Measurements from ENCODE around the gene HRC.
A peak's percentile ranks its signal among the peaks of the same experiment; 100 is the strongest.
"Not testable (repeated sequence)": the region's sequence is repeated elsewhere in the genome, so short reads cannot be mapped to it uniquely, and the experiment has no call there.

HRC gene

DNA sequence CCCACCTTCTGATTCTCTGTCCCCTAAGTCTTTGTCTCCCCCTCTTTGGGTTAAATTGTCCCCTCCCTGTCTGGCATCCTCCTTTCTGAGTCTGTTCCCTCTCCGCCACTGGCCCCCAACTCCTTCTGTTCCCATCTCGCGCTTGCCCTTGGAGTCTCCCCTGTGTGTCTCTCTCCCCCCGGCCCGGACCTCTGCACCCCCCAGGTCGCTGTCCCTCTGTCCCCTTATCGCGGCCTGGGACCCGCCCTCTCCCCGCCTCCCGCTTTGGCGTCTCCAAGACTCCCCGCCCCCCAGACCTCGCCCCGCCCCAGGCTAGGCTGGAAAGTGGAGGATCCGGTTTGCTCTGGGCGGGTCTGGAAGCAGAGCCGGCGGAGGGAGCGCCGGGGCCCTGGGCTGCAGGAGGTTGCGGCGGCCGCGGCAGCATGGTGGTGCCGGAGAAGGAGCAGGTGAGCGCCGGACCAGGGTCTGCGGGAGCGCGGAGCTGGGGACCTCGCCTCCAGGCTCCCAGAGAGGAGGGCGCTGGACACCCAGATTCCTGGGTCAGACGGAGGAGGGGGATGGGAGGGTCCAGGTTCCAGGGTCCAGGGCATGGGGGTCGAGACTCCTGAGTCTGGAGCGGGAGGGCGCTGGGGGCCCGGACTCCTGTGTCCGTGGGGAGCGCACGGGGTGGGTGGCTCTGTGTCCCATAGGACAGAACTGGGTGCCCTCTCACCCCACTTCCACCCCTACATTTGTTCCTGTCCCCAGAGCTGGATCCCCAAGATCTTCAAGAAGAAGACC is 2.4 kb upstream of the HRC start, which contains the start of gene TRPM4:
Gene TRPM4 (plus strand): TSS at position 348 of the 780 bp plus-strand sequence. CDS start 75 bp downstream, at position 423.
- DNase-seq = peak; percentile 58

- no peak for DNase-seq
Observed at GRCh38 chr19:49155820-49156346, 687 bp upstream of the HRC start.

GRCh38 chr19:49154279-49154678 is 917 bp downstream of the HRC start:
- DNase-seq = no peak

GRCh38 chr19:49153167-49153809 is 1.9 kb downstream of the HRC start:
- no peak for DNase-seq

DNA sequence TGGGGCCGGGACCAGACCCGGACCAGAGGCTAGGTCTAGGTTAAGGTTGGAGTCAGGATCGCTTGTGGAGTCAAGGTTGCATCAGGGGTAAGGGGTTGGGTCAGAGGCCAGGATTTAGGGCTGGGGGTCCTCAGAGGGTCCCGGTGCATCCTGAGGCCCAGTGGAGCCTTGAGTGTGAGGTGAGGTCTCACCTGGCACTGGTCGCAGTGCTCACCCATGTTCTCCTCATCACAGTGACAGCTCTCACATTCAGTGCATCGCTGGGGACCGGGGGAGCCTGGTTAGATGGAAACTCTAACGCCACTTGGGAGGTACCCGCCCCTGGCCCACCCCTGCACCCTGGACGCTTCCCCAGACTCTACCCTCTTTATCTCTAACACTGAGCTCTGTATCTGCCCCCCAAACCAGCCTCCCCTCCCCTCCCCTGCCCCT is 3.1 kb downstream of the HRC start:
- no peak for DNase-seq

DNA sequence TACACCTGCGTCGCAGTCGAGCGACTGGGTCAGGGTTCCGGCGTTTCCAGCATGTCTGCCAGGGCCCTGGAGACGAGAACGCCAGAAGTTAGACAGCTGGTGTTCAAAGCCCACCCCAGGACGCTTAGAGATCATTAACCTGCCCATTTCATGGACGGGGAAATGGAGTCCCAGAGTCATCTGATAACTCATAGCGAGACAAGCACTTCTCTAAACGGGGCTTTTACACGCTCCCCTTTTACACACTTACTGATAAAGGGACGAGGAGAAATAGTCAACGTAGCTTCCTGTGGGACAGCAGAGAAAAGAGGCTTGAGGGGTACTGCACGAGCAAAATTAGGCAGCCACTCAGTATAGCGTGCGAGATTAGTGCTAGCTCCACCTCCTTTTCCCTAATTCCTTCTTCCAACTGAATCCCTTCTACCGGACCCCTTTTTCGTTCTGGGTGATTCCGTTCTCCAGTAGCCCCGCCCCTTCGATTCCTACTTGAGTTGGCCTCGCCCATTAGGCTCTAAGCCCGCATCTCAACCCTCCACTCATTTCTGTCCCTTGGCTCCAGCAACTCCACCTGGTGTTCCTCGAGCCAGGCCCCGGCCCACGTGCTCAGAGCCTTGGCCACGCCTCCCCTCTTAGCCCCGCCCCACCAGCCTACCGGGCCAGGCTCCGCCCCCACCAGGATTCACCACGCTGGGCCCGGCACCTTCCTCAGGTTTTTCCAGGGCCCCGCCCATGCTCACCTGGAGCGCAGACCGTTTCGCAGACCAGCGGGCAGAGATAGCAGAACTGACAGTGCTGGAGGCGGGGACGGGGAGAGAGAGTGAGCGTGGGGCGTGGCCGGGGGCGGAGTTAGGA is 3.7 kb downstream of the HRC start:
- DNase-seq = peak; percentile 47

DNA sequence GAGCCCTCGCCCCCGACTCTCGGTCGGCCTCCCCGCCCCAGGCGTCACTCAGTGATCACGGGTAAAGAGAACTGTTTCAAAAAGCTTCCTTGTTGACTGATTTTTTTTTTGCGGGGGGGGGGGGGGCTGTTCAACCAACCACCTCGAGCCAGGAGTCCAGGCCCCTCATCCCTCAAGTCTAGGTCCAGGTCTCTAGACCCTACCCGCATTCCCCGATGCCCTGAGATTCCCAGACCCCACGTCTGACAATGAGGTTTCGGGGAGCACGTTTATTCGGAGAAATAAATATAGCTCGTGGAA is 4.3 kb downstream of the HRC start:
- no peak for DNase-seq

GRCh38 chr19:49150106-49150943 is 4.9 kb downstream of the HRC start:
- no peak for DNase-seq

- DNase-seq = no peak
Observed at GRCh38 chr19:49149652-49150105, 5.5 kb downstream of the HRC start.

- peak; percentile 86 for DNase-seq
Observed at GRCh38 chr19:49148784-49149651, 6.2 kb downstream of the HRC start.

GRCh38 chr19:49148044-49148682 is 7.0 kb downstream of the HRC start:
- DNase-seq = no peak

GRCh38 chr19:49146408-49146770 is 8.8 kb downstream of the HRC start:
- not testable (repeated sequence) for DNase-seq

DNA sequence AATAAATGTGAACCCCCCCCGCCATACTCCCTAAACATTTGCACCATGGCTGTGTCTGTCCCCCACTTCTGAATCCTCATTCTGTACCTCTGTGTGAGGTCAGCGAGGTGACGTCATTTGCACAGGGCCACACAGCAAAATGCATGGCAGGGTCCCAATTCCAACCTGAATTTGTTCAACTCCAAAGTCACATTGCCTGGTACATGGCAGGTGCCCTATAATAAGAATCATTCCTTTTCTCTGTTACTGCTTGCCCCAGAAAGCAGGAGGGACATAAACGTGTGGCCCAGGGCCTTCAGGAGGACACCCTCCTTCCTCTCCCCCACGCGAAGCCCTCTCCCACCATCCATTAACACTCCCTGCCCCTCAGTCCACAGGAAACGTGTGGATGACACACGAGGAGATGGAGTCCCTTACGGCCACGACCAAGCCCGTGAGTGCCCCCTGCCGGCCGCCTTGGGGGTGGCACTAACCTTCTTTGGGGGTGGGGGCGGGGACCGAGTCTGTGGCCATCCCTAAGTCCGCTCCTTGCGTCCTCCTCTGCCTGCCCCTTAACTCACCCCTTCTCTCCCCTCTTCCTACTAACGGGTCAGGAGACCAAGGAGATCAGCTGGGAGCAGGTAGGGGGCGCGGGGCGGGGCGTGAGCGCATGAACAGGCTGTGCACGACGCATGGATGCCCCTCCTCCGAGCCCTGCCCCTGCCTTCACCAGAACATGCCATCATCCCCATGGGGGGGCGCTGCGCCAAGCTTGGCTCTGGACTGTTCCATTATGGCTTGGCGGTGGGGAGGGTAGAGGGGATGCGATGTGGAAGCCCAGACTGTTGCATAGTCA is 9.4 kb downstream of the HRC start:
- peak; percentile 85 for DNase-seq

DNA sequence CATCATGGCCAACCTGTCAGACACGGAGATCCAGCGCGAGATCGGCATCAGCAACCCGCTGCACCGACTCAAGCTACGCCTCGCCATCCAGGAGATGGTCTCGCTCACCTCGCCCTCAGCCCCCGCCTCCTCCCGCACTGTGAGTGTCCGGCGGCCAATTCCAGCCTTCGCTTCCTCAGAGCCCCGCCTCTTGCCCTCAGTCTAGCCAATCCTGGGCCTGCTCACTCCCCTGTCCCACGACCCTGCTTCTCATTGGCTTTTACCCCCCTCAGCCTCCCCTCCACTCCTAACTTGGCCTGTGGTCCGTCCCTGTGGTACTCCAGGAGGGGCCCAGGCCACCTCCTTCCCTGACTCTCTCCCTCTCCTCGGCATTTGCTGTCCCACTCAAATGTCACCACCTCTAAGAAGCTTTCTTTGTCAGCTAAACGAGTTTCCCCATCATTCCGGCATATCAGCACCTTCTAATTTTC is 12.3 kb downstream of the HRC start:
- peak; percentile 82 for DNase-seq

DNA sequence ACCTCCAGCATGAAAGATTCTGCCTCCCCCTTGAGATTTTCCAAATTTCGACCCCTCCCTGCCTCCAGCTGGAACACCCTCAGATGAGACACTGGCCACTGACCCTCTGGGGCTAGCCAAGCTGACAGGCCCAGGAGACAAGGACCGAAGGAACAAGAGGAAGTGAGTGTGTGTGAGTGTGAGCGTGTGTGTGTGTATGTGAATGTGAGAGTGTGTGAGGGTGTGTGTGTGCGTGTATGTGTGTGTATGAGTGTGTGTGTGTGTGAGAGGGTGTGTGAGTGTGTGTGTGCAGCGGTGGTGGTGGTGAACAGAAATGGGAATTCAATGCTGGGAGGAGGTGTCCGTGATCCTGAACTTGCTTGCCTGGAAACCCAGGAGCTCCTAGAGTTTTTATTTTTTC is 13.8 kb downstream of the HRC start:
- DNase-seq = no peak

DNA sequence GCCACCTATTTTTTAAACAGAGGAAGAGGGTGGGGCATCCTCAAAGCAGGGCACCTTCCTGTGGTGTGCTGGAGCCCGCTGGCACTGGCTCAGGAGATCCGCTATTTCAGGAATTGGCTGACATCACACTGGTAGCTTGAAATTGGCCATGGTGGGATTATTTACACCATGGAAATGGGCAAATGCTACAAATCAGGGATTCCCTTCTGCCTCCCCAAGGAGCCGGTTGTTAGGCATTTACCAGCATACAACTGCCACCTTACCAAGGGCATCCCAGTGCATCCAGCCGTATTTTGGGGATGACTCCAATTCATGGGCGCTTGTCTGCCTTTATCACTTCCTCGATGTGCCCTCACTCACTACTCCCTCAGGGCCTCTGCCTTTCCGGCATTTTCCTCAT is 14.2 kb downstream of the HRC start:
- DNase-seq = no peak

- no peak for DNase-seq
Observed at GRCh38 chr19:49136771-49137171, 18.4 kb downstream of the HRC start.

DNA sequence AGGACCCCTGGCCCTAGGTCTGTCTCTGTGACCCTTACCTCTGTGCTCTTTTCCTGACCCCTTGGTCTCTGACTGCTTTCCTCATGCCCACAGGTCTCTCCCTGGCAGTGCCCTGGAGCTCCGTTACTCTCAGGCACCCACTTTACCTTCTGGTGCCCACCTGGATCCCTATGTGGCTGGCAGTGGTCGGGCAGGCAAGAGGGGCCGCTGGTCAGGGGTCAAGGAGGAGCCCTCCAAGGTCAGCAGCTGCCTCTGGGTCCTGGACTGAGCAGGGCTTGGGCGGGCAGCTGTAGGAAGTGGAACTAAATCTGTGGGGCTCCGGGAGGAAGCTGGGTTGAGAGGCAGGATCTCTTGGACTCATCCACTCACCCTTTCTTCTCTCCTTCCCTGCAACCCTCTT is 19.5 kb downstream of the HRC start:
- no peak for DNase-seq

DNA sequence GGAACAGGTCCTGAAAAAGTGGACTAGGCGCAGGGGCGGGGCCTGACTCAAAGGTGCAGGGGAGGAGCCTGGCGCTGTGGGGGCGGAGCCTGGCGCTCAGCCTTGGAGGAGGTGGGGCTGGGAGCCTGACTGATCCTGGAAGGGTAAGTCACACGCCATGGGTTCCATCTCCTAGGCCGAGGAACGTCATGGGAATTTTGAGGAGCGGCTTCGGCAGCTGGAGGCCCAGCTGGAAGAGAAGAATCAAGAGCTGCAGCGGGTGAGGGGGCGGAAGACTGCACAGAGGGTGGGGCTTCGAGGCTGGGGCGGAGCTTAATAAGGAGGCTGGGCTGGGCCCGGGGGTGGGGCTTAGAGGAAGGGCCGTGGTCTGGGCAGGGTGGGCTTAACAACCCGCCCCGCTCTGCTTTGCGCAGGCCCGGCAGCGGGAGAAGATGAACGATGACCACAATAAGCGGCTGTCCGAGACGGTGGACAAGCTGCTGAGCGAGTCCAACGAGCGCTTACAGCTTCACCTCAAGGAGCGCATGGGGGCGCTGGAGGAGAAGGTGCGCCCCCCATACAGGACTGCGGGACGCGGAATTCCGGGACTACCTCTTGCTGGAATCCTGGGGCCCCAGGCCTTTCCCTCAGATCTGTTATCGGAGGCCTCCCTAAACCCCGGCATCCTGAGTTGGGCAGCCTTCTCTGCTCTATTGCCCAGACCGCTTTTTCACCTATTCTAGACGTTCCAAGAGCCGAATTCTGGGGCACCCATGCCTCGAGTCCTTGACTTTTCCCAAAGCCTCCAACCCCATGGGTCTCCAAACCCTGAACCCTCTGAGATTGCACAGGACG is 21.4 kb downstream of the HRC start:
- peak; percentile 65 for DNase-seq

All from stimulated activated CD4-positive, alpha-beta T cell treated with anti-CD3 and anti-CD28 coated beads, Interleukin-1b, Interleukin-23, amount 100 ng/mL, for 48 hours (primary cell).